NK-92 (cell line): Measurements from ENCODE around the gene OCEL1.

ENCODE experiments used
- DNase-seq: peaks from one replicate; lab custom pipeline; 2025; ENCODE audit not compliant: unreplicated experiment; lab: John Stamatoyannopoulos, UW

Gene OCEL1

GRCh38 chr19:17209126-17210036 is 16.6 kb upstream of the OCEL1 start:
- DNase-seq = no peak

- no peak for DNase-seq
These were observed 15.7 kb upstream of the OCEL1 start for GRCh38 chr19:17210296-17210695.

- DNase-seq = no peak
These were observed 14.2 kb upstream of the OCEL1 start for GRCh38 chr19:17211547-17212446.

- DNase-seq = no peak
These were observed 12.7 kb upstream of the OCEL1 start for GRCh38 chr19:17213334-17213733.

- no peak for DNase-seq
These were observed 11.4 kb upstream of the OCEL1 start for GRCh38 chr19:17214508-17215126.

- DNase-seq = peak; percentile 22
These were observed 10.7 kb upstream of the OCEL1 start, which contains the start of gene USE1 for GRCh38 chr19:17215127-17215971. USE1 (plus strand) TSS chr19:17215357; CDS start chr19:17215406, 49 bp downstream.

GRCh38 chr19:17216058-17216670 is 9.9 kb upstream of the OCEL1 start:
- DNase-seq = no peak

GRCh38 chr19:17219286-17219685 is 6.7 kb upstream of the OCEL1 start:
- no peak for DNase-seq

GRCh38 chr19:17220207-17220758 is 5.7 kb upstream of the OCEL1 start:
- no peak for DNase-seq

GRCh38 chr19:17225053-17225452 is 973 bp upstream of the OCEL1 start:
- DNase-seq = no peak

GRCh38 chr19:17227798-17228367 is 1.9 kb downstream of the OCEL1 start:
- DNase-seq = no peak

- no peak for DNase-seq
These were observed 3.9 kb downstream of the OCEL1 start for GRCh38 chr19:17229890-17230289.

GRCh38 chr19:17232258-17232657 is 6.2 kb downstream of the OCEL1 start:
- no peak for DNase-seq

GRCh38 chr19:17234911-17235299 is 8.9 kb downstream of the OCEL1 start:
- no peak for DNase-seq

GRCh38 chr19:17235300-17235970 is 9.4 kb downstream of the OCEL1 start:
- DNase-seq = no peak

GRCh38 chr19:17235971-17236777 is 10.1 kb downstream of the OCEL1 start:
- DNase-seq = no peak

- DNase-seq = no peak
These were observed 11.0 kb downstream of the OCEL1 start for GRCh38 chr19:17236811-17237543.
